Measurements from ENCODE around the gene HLX.

DNA sequence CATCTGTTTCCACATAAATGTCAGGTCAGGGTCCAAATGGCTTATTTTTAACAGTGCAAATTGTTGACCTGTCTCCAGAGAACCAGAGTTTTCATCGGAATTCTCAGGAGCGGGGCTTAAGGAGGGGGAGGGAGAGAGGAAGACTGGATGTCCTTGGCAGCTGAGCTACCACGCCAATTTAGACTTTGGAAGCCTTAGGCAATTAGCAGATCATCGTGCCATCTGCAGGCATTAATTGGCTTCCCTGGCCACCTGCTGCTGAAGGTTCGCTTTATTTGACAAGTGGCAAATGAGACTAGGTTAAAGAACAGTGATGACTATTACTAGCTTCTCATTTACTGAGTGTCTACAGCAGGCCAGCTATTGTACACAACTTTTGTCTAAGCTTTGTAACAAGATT lies 43.7 kb downstream of the HLX start:
- TF ChIP-seq, protein P1, sequence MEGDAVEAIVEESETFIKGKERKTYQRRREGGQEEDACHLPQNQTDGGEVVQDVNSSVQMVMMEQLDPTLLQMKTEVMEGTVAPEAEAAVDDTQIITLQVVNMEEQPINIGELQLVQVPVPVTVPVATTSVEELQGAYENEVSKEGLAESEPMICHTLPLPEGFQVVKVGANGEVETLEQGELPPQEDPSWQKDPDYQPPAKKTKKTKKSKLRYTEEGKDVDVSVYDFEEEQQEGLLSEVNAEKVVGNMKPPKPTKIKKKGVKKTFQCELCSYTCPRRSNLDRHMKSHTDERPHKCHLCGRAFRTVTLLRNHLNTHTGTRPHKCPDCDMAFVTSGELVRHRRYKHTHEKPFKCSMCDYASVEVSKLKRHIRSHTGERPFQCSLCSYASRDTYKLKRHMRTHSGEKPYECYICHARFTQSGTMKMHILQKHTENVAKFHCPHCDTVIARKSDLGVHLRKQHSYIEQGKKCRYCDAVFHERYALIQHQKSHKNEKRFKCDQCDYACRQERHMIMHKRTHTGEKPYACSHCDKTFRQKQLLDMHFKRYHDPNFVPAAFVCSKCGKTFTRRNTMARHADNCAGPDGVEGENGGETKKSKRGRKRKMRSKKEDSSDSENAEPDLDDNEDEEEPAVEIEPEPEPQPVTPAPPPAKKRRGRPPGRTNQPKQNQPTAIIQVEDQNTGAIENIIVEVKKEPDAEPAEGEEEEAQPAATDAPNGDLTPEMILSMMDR (IDR thresholded peaks at IDR 0.05; ENCODE audit: low read depth, low read length): no peak
- TF ChIP-seq, protein P2, sequence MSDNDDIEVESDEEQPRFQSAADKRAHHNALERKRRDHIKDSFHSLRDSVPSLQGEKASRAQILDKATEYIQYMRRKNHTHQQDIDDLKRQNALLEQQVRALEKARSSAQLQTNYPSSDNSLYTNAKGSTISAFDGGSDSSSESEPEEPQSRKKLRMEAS (IDR thresholded peaks at IDR 0.05; ENCODE audit: low read depth, low read length): no peak
- TF ChIP-seq POLR2A (IDR thresholded peaks at IDR 0.05; ENCODE audit: extremely low read depth, insufficient read length) (no peak), MYC (IDR thresholded peaks at IDR 0.05; ENCODE audit: low read depth, low read length) (no peak)

Measured in NB4 (cell line).